Neural progenitor cell (in vitro differentiated cells): ENCODE measurements around the gene CFAP45.

Experiments used
- EZH2 ChIP-seq: fragments of 200-600 bp; sonication (generic); IDR thresholded peaks from 2 replicates; pipeline ENCODE4 v1.6.1; 2017; ENCODE audit warnings: antibody characterized with exemption, mild to moderate bottlenecking, moderate library complexity
- TF ChIP-seq, protein P1 (sequence below): fragments of 200-600 bp; sonication (generic); IDR thresholded peaks from 2 replicates; pipeline ENCODE4 v1.5.1; 2017; ENCODE audit warnings: antibody characterized with exemption, mild to moderate bottlenecking

DNA sequence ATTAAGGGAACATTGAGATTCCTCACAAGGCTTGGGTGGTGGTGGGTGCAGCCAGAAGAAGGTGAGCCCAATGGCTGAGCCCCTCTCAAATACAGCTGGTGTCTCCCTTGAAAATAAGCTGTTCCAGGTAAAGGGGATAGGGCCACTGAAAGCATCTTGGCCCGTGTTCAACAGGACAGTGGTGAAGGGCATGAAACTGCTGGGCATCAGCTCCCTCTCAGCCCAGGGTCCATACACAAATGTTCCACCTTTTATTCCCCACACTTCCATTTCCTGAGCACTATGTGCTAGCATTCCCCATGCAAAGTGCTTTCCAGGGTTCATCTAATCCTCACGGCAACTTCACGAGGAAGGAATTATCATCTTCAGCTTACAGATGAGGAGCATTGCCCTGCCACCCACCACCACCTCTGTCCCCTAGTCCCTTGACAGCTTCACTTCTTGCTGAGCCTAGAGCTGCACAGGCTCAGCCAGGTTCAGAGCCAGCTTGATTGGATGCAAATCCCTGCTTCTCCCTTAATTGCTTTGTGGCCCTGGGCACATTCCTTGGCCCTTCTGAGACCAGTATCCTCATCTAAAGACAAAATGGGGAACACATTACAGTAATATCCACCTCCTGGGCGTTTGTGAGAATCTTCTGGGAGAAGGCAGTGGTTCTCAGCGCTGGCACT, 15.7 kb upstream of the CFAP45 start:
- TF ChIP-seq EZH2: no peak
- TF ChIP-seq, protein P1, sequence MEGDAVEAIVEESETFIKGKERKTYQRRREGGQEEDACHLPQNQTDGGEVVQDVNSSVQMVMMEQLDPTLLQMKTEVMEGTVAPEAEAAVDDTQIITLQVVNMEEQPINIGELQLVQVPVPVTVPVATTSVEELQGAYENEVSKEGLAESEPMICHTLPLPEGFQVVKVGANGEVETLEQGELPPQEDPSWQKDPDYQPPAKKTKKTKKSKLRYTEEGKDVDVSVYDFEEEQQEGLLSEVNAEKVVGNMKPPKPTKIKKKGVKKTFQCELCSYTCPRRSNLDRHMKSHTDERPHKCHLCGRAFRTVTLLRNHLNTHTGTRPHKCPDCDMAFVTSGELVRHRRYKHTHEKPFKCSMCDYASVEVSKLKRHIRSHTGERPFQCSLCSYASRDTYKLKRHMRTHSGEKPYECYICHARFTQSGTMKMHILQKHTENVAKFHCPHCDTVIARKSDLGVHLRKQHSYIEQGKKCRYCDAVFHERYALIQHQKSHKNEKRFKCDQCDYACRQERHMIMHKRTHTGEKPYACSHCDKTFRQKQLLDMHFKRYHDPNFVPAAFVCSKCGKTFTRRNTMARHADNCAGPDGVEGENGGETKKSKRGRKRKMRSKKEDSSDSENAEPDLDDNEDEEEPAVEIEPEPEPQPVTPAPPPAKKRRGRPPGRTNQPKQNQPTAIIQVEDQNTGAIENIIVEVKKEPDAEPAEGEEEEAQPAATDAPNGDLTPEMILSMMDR: no peak
